GM21717 (cell line): ENCODE results near the gene TRIM28.

Experiments
- ATAC-seq: cut with Tn5 transposase; IDR thresholded peaks from one replicate; pipeline ENCODE4 v1.9.1; 2021; ENCODE audit warnings: mild to moderate bottlenecking, moderate library complexity; ENCODE audit not compliant: unreplicated experiment

The TRIM28 gene

DNA sequence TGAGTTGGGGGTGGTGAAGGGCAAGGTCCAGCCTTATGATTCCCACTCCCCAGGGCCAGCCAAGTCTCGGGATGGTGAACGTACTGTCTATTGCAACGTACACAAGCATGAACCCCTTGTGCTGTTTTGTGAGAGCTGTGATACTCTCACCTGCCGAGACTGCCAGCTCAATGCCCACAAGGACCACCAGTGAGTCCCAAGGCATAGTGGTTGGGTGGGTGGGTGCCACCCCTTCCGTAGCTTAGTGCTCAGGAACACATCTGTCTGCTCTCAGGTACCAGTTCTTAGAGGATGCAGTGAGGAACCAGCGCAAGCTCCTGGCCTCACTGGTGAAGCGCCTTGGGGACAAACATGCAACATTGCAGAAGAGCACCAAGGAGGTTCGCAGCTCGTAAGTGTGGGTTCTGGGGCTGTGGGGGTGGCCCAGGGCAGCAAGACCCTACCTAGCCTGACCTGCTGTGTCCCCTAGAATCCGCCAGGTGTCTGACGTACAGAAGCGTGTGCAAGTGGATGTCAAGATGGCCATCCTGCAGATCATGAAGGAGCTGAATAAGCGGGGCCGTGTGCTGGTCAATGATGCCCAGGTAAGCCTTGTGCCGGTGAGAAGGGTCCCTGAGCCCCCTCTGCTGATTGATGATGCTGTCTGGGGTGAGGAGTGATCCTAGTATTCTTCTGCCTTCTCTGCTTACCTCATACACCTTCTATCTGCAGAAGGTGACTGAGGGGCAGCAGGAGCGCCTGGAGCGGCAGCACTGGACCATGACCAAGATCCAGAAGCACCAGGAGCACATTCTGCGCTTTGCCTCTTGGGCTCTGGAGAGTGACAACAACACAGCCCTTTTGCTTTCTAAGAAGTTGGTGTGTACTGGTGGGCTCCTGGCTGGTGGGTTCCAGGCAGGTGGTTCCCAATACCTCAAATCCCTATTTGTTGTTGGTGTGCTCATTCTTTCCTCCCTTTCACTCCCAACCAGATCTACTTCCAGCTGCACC is 3.8 kb downstream of the TRIM28 start:
- ATAC-seq = no peak

DNA sequence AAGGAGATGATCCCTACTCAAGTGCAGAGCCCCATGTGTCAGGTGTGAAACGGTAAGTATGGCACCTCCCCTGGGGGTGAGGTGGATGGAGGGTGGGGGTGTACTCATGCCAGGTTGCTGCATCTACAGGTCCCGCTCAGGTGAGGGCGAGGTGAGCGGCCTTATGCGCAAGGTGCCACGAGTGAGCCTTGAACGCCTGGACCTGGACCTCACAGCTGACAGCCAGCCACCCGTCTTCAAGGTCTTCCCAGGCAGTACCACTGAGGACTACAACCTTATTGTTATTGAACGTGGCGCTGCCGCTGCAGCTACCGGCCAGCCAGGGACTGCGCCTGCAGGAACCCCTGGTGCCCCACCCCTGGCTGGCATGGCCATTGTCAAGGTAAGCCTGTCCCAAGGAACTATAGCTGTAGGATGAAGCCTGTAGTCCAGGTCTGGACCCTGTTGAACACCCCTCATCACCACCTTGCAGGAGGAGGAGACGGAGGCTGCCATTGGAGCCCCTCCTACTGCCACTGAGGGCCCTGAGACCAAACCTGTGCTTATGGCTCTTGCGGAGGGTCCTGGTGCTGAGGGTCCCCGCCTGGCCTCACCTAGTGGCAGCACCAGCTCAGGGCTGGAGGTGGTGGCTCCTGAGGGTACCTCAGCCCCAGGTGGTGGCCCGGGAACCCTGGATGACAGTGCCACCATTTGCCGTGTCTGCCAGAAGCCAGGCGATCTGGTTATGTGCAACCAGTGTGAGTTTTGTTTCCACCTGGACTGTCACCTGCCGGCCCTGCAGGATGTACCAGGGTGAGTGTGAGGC is 5.2 kb downstream of the TRIM28 start:
- ATAC-seq = no peak

DNA sequence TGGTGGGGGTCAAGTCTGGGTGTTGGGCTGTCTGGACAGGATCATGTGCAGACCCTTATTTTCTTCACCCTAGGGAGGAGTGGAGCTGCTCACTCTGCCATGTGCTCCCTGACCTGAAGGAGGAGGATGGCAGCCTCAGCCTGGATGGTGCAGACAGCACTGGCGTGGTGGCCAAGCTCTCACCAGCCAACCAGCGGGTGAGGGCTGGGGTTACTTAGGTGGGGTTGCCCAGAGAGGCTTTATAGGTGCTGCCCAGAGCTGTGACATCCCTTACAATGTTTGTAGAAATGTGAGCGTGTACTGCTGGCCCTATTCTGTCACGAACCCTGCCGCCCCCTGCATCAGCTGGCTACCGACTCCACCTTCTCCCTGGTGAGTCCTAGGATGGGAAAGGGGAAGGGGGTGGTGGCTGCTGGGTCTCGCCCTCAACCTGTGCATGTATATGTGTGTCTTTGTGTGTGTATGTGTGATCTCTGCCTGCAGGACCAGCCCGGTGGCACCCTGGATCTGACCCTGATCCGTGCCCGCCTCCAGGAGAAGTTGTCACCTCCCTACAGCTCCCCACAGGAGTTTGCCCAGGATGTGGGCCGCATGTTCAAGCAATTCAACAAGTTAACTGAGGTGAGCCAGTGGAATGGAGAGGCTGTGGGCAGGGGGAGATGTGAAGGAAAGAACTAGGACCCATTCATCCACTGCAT is 5.9 kb downstream of the TRIM28 start:
- no peak for ATAC-seq

DNA sequence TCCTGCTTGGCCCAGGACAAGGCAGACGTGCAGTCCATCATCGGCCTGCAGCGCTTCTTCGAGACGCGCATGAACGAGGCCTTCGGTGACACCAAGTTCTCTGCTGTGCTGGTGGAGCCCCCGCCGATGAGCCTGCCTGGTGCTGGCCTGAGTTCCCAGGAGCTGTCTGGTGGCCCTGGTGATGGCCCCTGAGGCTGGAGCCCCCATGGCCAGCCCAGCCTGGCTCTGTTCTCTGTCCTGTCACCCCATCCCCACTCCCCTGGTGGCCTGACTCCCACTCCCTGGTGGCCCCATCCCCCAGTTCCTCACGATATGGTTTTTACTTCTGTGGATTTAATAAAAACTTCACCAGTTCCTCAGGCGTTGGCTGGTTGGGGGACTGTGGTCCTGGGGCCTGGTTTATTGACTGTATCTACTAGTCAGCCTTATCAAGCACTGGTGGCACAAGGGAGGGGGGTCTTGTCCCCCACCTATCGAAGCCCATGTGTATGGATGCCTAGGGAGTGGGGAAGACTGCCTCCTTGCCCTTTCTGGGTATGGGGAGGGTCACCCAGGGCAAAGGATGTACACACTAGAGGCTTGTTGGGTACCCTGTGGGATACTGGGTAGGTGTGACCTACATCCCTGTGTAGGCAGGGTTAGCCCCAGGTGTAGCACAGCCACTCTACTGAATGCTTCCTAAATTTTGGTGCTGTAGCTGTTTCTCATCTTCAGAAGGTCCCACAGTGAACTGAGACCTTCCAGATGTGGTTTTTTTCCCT is 6.7 kb downstream of the TRIM28 start:
- ATAC-seq = no peak

DNA sequence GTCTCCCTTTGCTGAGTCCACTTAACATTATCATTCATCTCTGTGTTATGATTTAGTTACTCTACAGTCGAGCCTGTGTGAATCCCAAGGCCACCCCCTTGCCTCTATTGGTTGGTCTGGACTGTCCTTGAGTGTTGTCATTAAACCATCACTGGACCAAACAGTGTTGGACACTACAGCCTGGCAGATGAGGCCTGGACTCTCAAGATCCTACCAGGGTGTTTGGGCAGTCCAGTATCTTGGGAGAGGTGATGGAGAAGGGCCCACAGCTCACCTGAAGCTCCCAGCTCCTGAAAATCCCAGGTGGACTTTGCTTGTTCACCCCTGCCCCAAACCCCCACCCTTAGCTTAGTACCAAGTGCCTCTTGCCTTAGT is 7.2 kb downstream of the TRIM28 start:
- ATAC-seq = no peak

DNA sequence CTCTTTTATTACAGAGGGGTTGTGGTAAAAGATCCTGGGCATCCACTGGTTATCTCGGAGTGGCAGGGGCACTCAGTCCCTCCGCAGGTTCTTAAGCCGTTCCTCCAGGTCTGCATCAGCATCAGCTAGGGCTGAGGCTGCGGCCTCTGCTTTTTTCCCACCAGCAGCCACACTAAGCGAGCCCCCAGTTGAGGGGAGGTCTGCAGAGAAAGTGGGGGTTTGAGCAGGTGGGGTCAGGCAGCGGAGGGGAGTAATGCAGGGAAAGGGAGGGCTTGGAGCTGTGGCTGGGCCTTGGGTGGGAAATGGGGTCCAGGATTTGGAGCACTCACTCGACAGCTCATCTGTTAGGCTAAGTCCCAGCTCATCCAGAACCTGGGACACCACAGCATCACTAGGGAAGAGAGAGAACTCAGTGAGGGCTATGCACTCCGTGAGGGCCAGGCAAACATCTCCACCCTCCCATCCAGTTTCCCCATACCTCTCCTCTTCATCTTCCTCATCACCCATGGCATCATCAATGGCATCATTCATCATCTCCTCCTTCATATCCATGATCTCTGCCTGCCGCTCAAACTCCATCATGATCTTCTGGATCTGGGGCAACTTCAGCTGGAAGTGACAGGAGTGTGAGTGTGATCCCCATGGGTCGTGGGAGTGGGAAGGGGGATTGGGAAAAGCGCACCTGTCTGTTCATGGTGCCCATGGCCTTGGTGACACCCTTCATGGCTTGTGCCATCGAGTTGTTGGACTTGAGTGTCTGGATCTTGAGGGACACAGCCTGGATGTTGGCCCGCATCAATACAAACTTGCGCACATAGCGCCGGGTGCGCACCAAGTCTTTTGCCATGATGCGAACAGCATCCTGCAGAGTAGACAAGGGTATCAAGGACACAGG is 8.0 kb downstream of the TRIM28 start:
- ATAC-seq = no peak

DNA sequence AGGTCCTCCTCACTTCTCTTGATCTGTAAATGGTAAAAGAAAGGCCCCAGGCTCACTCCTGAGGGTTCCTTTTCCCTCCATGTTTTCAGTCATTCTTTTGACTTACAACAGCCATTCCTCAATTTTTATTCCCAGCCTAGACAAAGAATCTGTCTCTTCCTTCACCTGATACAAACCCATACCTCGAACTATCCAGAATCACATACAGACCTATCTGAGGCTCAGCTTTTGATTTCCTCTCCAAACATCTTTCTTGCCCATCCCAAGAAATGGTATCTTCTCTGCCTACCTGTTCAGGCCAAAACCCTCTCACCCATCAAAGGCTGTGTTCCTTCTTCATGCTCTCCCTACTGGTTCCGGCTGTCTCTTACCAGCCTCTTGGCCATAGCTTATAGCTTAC is 8.8 kb downstream of the TRIM28 start:
- ATAC-seq = no peak

DNA sequence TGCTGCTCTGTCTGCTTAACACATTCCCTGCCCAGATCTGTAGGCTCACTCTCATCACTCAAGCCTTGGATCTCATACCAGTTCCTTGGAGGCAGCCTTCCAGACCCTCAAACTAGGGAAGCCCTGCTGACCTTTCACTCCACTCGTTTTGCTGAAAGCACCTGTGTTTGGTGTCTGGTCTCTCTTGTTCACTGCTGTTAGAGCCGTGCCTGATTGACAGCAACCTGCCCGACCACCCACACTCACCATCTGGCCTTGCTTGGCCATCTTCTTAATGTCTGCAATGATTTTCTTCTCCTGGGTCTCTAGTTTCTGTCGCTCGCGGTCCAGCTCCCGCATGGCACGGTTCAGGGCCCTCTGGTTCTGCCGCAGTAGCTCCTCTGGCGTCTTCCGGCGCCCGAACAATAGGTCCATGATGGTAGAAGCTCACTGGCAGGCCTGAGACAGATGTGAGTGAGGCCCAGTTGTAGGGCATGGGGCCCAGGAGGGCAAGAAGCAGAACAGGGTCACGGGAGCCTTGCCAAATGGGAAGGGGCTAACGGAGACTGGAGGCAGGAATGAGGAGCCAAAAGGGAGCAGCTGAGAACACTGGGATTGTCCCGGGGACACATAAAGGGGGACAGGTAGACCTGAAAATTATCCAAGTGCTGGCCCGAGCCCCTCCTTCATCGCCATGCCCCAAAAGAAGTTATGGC is 10.1 kb downstream of the TRIM28 start:
- ATAC-seq = no peak

DNA sequence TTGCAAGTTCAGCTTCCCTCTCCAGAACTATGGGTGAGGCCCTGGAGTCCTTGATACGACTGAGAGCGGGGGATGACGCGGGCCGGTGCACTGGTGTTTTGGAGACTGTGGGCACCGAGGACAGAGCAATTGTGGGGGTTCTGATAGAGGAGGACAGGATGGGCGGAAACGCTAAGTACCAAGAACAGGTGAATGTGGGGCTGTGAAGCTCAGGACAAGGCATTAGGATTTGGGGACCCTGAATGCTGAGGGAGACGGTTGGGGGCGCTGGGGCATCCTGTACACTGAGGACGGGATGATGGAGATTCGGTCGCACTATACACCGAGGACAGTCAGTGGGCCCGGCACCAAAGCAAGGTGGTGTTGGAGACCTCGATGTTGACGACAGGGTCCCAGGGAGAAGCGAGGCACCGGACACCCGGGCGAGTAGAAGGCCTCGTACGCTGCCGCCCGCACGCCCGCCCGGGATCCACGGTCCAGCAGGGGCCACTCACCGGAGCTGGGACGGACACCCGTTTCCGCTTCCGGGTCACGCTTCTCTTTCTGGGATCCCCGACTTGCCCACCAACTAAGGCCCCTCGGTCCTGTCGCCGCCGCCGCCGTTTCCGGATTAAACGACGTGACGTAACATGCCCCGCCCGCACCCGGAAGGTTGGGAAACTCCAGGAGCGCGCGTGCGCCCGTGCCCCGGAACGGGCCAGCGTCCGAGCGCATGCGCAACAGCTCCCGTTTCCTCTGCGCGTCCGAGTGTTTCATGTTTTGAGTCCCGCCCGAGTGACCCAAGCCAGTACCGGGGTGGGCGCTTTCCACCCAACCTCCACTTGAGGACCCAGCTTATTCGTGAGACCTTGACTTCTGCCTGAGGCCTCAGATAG is 10.9 kb downstream of the TRIM28 start, which contains the start of gene CHMP2A:
Gene CHMP2A (minus strand): TSS at position 612 of the 875 bp plus-strand sequence. CDS start 893 bp downstream, outside the sequence.
- peak; percentile 17 for ATAC-seq

DNA sequence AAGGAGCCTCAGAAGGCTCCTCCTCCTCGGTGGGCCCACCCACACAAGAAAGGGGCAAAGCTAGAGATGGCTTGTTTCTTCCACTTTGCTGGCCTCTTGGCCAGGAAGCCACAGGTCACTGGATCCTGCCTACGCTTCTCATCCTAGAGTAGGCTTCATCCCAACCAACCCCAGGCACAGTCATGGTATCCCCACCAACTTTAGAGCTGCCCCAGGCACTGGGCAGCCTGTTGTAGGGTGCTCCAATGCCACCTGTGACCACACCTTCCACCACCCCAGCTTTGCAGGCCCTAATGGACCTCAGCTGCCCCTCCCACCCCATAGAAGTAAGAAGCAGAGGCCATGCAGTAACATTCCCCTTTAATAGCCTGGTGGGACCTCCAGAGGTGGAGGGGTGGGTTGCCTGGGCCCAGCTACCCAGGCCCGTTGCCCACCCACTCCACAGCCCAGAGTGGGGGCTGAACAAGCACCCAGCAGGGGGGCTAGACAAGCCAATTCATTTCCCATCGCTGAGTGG is 11.6 kb downstream of the TRIM28 start:
- no peak for ATAC-seq

DNA sequence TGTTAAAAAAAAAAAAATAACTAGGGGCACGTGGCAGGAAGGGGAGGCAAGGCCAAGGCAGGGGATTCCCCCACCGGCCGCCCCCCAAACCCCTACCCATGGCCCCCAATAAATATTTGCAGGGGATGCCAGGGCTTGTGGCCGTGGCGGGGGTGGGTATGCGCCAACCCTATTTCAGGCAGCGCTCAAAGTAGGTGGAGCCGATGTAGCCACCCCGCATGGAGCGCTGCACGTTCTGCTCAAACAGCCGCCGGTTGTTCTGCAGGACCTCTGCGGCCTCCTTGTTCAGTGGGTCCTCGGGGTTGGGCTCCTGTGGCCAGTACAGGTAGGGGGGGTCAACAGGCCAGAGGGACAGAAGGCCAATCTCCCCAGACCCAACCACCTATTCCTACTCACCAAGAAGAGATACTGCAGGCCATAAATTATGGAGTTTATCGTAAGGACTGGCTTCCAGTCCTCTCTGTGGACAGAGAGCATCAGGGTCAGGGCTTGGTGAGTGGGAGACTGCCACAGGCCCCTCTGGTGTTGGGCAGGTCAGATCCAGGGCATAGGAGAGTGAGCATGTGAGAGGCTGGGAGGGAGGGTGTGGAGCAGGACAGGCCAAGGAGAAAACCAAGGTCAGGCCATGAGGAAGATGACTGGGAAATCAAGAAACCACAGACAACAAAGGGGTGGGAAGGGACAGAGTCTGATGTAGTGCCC is 12.2 kb downstream of the TRIM28 start:
- ATAC-seq = no peak

DNA sequence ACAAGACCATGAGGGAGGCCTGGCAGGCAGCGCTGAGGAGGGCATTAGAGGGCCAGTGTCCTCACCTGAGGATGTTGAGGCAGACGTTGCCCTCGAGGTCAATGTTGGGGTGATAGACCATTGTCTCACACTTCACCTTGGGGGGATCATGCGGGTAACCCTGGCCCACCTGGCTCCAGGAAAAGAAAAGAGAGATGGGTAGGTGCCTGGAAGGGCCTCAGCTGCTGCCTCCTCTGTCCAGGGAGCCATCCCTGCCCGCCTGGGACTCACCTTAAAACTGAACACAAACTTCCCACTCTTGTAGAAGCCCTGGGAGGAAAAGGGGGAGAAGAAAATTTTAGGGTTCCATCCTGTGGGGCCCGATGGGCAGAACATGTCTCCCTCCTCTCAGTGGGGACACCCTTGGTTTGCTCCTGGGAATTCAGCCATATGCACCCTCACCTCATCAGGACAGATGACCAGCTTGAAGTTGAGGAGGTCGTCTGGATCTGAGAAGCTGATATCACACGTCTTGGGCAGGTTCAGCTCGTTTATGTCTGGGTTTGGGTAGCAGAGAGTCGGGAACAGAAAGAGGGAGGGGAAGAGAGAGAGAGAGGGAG is 12.9 kb downstream of the TRIM28 start:
- no peak for ATAC-seq

DNA sequence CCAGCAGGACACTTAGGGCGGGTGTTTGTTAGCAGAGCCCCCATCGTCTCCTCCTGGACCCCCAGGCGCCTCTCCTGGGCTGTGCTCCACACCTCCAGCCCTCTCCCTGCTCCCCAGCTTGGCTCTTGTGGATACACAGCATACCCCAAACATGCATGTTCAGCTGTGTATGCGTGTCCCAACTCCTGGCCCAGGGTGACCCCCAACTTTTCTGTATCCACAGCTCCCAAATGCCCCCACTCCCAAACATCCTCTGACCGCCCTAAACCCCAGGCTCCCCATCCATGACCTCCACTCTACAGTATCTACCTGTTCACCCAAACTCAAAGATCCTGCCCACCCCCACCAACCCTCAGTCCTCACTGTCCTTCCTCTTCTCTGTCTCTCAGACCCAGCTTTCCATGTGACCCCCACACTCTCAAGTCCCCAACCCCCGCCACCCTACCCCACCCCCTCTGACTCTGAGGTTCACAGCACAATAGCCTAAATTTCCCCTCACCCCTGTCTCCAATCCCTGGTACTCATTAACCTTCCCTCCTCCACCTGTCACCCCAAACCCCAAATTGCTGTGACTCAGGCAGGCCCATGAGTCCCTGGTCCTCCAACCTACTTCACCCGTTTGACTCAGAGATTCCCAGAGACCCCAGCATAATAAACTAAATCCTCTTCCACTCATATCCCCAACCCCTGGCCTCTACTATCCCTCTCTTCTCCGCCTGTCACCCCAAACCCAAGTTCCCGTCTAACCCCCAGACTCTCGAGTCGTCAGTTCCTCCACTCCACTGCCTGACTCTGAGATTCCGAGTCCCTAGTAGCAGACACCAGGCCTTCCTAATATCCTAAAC is 13.6 kb downstream of the TRIM28 start:
- ATAC-seq = no peak

DNA sequence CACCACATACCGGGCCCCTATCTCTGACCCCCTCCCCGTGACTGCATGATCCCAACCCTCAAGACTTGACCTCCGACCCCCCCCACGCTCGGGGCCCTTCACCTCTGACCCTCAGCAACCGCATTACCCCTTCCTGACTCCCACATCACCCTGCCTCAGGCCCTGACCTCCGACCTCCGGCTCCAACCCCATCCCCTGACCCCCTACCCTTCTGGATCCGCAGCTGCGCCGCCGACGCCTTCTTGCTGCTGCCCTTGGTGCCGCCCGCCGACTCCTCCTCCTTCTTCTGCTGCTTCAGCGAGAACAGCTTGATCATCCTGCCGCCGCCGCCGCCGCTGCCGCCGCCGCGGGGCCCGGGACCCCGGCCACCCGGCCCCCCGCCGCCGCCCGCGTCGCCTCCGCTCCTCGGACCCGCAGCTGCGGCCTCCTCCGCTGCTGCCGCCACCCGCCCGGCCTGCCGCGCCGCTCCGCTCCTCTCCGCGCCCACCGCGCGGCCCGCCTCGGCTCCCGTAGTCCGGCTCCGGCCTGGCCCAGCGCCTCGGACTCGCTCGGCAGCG is 14.3 kb downstream of the TRIM28 start, which contains the start of gene UBE2M:
Gene UBE2M (minus strand): TSS at position 546 of the 557 bp plus-strand sequence. CDS start 230 bp downstream, at position 316.
- ATAC-seq = no peak

DNA sequence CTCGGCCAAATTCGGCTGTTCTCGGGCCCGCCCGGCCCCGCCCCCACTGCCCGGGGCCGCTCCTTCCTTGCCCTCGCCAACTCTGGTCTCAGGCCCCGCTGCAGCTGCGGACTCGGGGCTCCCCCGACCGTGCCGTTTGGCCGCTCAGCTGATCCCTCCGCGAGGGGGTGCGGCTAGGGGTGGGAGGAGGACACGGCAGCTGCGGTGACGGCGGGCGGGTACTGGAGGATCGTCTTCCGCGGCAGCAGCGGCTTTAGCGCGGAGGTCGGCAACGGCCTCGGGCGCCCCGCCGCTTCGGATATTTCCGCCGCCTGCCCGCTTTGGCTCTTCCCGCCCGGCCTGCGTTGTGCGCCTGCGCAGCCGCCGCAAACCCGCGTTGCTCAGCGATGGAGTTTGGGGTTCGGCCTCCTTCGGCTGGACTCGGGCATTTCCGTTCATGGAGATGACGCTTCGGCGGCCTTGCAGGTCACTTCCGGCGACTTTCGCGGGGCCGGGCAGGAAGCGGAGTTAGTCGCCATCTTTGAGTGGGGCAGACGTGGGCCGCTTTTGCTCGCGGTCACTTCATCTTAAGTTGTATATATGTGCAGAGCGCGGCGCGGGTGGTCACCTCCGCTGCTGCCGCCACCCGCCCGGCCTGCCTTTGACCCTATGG is 14.9 kb downstream of the TRIM28 start:
- ATAC-seq = peak; percentile 44
